SU-DHL-6 (cell line): Measurements from ENCODE around the gene ERFL.

Experiments used
- H2AFZ ChIP-seq: fragments of 200-600 bp; sonication (generic); 2 replicates; pipeline ENCODE4 v1.6.1; 2014; ENCODE audit warnings: low read depth, mild to moderate bottlenecking, moderate library complexity, mixed read lengths, antibody characterized with exemption, low read length; ENCODE audit not compliant: severe bottlenecking
- H3F3A ChIP-seq: fragments of 200-600 bp; shearing (Covaris generic); 2 replicates; pipeline ENCODE4 v1.6.0; 2016; ENCODE audit warnings: antibody characterized with exemption, mild to moderate bottlenecking; ENCODE audit not compliant: insufficient read depth
- H3K27ac ChIP-seq: fragments of 200-600 bp; sonication (generic); 2 replicates; pipeline ENCODE4 v1.5.1; 2016; ENCODE audit warnings: low read depth, mild to moderate bottlenecking, low read length, moderate library complexity, mixed read lengths
- H3K27me3 ChIP-seq: fragments of 200-600 bp; sonication (generic), shearing (Covaris generic); 2 replicates; pipeline ENCODE4 v1.6.0; 2014; ENCODE audit warnings: mild to moderate bottlenecking, low read length
- H3K36me3 ChIP-seq: fragments of 200-600 bp; sonication (generic); 2 replicates; pipeline ENCODE4 v1.6.1; 2014; ENCODE audit warnings: mild to moderate bottlenecking, low read length, mixed read lengths
- H3K4me2 ChIP-seq: fragments of 300-600, 200-600 bp; shearing (Covaris generic), sonication (generic); 2 replicates; pipeline ENCODE4 v1.6.0; 2014; ENCODE audit warnings: low read length, low read depth, mild to moderate bottlenecking; ENCODE audit not compliant: poor library complexity, severe bottlenecking
- H3K4me3 ChIP-seq: fragments of 200-600 bp; sonication (generic); 2 replicates; pipeline ENCODE4 v1.5.1; 2014; ENCODE audit warnings: antibody characterized with exemption, low read length, mild to moderate bottlenecking, mixed read lengths; ENCODE audit not compliant: insufficient read depth, poor library complexity, severe bottlenecking
- H3K79me2 ChIP-seq: fragments of 200-600 bp; sonication (generic); 2 replicates; pipeline ENCODE4 v1.6.1; 2014; ENCODE audit warnings: mild to moderate bottlenecking, low read length, moderate library complexity; ENCODE audit not compliant: insufficient read depth
- H3K9ac ChIP-seq: fragments of 200-600 bp; sonication (generic); 2 replicates; pipeline ENCODE4 v1.7.0; 2014; ENCODE audit warnings: mild to moderate bottlenecking, low read length
- H3K9me2 ChIP-seq: fragments of 200-600 bp; sonication (generic); replicated peaks from 2 replicates; pipeline ENCODE4 v1.6.1; 2014; ENCODE audit warnings: low read length; ENCODE audit not compliant: insufficient read depth
- H3K9me3 ChIP-seq: fragments of 200-600 bp; sonication (generic); 2 replicates; pipeline ENCODE4 v1.6.1; 2014; ENCODE audit warnings: low read length, mixed read lengths; ENCODE audit not compliant: insufficient read depth
- H4K20me1 ChIP-seq: fragments of 200-600 bp; sonication (generic); 2 replicates; pipeline ENCODE4 v1.6.1; 2014; ENCODE audit warnings: low read depth, mild to moderate bottlenecking, antibody characterized with exemption, low read length, moderate library complexity, mixed read lengths
- EZH2phosphoT487 ChIP-seq: fragments of 200-600 bp; sonication (generic), shearing (Covaris generic); conservative IDR thresholded peaks from 2 replicates; pipeline ENCODE4 v1.6.1; 2018; ENCODE audit warnings: mild to moderate bottlenecking, antibody characterized with exemption, low read length, moderate library complexity, mixed read lengths
- TF ChIP-seq, protein P1 (sequence below): fragments of 200-600 bp; sonication (generic); IDR thresholded peaks from one replicate; pipeline ENCODE4 v1.5.1; 2017; ENCODE audit warnings: antibody characterized with exemption, mild to moderate bottlenecking, low read length, moderate library complexity; ENCODE audit not compliant: insufficient read depth, poor library complexity, severe bottlenecking

Gene ERFL

DNA sequence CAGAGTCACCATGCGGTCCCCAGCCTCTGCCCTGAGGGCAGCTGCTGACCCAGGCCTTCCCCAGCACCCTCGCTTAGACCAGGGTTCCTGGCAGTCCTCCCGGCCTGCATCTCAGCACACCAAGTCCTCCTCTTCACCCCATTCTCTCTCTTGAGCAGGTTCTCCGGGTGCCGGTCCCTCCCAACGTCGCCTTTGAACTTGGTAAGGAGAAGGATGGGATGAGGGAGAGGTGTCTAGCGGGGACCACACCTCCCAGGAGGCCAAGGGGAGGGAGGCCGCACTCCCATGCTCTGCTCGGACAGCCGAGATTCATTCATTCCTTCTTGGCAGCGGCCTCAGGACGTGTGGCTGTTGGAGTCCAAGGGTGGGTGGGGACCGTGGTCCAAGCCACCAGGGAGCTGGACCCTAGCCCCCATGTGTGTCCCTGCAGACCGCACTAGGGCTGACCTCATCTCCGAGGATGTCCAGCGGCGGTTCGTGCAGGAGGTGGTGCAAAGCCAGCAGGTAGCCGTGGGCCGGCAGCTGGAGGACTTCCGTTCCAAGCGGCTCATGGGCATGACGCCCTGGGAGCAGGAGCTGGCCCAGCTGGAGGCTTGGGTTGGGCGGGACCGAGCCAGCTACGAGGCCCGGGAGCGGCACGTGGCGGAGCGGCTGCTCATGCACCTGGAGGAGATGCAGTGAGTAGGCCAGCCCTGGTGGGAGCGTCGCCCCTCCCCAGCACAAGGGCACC, 35.9 kb downstream of the ERFL start:
- H3K27me3 ChIP-seq: no peaks in the 10 kb centered on the region
- no peak for TF ChIP-seq EZH2phosphoT487
- TF ChIP-seq, protein P1, sequence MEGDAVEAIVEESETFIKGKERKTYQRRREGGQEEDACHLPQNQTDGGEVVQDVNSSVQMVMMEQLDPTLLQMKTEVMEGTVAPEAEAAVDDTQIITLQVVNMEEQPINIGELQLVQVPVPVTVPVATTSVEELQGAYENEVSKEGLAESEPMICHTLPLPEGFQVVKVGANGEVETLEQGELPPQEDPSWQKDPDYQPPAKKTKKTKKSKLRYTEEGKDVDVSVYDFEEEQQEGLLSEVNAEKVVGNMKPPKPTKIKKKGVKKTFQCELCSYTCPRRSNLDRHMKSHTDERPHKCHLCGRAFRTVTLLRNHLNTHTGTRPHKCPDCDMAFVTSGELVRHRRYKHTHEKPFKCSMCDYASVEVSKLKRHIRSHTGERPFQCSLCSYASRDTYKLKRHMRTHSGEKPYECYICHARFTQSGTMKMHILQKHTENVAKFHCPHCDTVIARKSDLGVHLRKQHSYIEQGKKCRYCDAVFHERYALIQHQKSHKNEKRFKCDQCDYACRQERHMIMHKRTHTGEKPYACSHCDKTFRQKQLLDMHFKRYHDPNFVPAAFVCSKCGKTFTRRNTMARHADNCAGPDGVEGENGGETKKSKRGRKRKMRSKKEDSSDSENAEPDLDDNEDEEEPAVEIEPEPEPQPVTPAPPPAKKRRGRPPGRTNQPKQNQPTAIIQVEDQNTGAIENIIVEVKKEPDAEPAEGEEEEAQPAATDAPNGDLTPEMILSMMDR: no peak
- no peak overlapping the region for H3K9ac ChIP-seq
- no peaks in the 10 kb centered on the region for H4K20me1 ChIP-seq
- H3F3A ChIP-seq: no peaks in the 10 kb centered on the region; the same call in 1 of the 2 replicates
- H3K4me2 ChIP-seq: no peak overlapping the region
- H3K27ac ChIP-seq: no peak overlapping the region
- no peaks in the 10 kb centered on the region for H3K36me3 ChIP-seq
- no peaks in the 10 kb centered on the region for H3K9me3 ChIP-seq
- no peak overlapping the region for H2AFZ ChIP-seq
- H3K9me2 ChIP-seq: no peaks in the 10 kb centered on the region
- peaks cover 19% of the 10 kb centered on the region; the same call in 1 of the 2 replicates for H3K79me2 ChIP-seq
- no peak overlapping the region for H3K4me3 ChIP-seq

DNA sequence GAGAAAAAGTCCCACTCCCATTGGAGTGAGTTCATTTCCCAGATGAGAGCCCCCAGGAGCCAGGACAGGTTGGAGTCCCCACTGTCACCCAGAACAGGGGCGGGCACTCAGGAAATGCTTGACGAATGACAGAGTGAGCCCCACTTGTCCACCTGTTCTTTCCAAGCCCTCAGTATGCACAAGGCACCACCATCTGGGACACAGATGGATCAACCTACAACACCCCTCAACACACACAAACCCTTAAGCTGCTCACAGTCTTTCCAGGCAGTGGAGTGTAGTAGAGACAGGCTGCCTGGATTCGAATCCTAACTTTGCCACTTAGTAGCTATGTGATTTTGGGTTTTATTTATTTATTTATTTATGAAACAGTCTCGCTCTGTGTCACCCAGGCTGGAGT, 37.3 kb downstream of the ERFL start:
- no peak for TF ChIP-seq EZH2phosphoT487
- TF ChIP-seq, protein P1: no peak
- Histone ChIP-seq H3K27me3 (no peaks in the 10 kb centered on the region), H2AFZ (no peak overlapping the region), H3K9ac (no peak overlapping the region), H3K4me3 (no peak overlapping the region), H3K36me3 (no peaks in the 10 kb centered on the region), H3K79me2 (peaks cover 33% of the 10 kb centered on the region), H4K20me1 (no peaks in the 10 kb centered on the region), H3K27ac (no peak overlapping the region), H3K4me2 (no peak overlapping the region), H3F3A (peaks cover 3% of the 10 kb centered on the region; the same call in 1 of the 2 replicates), H3K9me2 (no peaks in the 10 kb centered on the region), H3K9me3 (no peaks in the 10 kb centered on the region)

DNA sequence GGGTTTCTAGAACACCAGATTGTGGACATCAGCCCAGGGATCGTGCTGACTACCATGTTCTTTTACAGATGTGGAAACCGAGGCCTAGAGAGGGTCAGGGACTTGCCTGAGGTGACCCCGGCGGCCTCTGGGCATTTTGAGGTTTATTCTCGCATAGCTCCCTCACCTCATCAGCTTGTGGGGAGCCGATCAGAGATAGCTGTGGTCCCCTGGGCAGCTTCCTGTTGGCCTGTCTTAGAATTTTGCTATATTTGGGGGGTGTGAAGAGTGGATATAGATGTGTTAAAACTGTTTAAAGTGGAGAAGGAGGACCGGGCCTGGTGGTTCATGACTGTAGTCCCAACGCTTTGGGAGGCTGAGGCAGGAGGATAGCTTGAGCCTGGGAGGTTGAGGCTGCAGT, 38.4 kb downstream of the ERFL start:
- H3K4me2 ChIP-seq: no peak overlapping the region
- peaks cover 3% of the 10 kb centered on the region; the same call in 1 of the 2 replicates for H3F3A ChIP-seq
- H2AFZ ChIP-seq: no peak overlapping the region
- peaks cover 43% of the 10 kb centered on the region for H3K79me2 ChIP-seq
- H3K36me3 ChIP-seq: no peaks in the 10 kb centered on the region
- H3K27ac ChIP-seq: no peak overlapping the region
- no peak overlapping the region for H3K9ac ChIP-seq
- H3K9me2 ChIP-seq: no peaks in the 10 kb centered on the region
- TF ChIP-seq, protein P1: no peak
- TF ChIP-seq EZH2phosphoT487: no peak
- H3K9me3 ChIP-seq: no peaks in the 10 kb centered on the region
- H3K4me3 ChIP-seq: no peak overlapping the region
- H3K27me3 ChIP-seq: no peaks in the 10 kb centered on the region
- H4K20me1 ChIP-seq: no peaks in the 10 kb centered on the region
